IMR-90 (cell line): ENCODE results near the gene PROX2. TPM values are rescaled to one million over a fixed set of nuclear protein-coding genes. Genes with fewer than 3 reads are reported as not detected.

Source experiments
- ATAC-seq: fragments of 200-7000 bp; cut with Tn5 transposase; 2 replicates; pipeline ENCODE4 v1.9.1; 2020; ENCODE audit warnings: low read depth, mild to moderate bottlenecking, moderate library complexity
- BruUV-seq: library from RNA; stranded (reverse); fragments of 400-500 nt; replicated peaks from 2 replicates; lab custom pipeline; 2021; lab: Mats Ljungman, UMichigan
- CTCF ChIA-PET: fragments of 300-600 bp; formaldehyde crosslinking; extraction: SDS; loops from one replicate; lab custom pipeline; 2021; ENCODE audit warnings: antibody characterized with exemption; lab: Yijun Ruan, JAX
- POLR2A ChIA-PET: fragments of 300-600 bp; sonication (Branson Sonifier 250); formaldehyde crosslinking; loops from one replicate; lab custom pipeline; 2022; ENCODE audit warnings: antibody characterized with exemption; ENCODE audit not compliant: unreplicated experiment; lab: Charles Lee
- DNase-seq: peaks from one replicate; pipeline ENCODE4 v3.0.0; 2013
- H2AFZ ChIP-seq: replicated peaks from 2 replicates; pipeline ENCODE3; 2013; ENCODE audit warnings: low read length, mild to moderate bottlenecking; ENCODE audit not compliant: poor library complexity
- H2AK5ac ChIP-seq: 2 replicates; pipeline ENCODE4 v1.6.1; 2013; ENCODE audit warnings: low read depth, low read length, inconsistent platforms
- H2AK9ac ChIP-seq: replicated peaks from 2 replicates; pipeline ENCODE3; 2013; ENCODE audit warnings: mild to moderate bottlenecking, low read depth, low read length, moderate library complexity; ENCODE audit not compliant: poor library complexity
- H2BK120ac ChIP-seq: 2 replicates; pipeline ENCODE4 v1.6.1; 2013; ENCODE audit warnings: low read depth, low read length, inconsistent platforms
- H2BK15ac ChIP-seq: 3 replicates; pipeline ENCODE4 v1.6.1; 2013; ENCODE audit warnings: low read depth, low read length, inconsistent platforms
- H2BK20ac ChIP-seq: 2 replicates; pipeline ENCODE4 v1.6.1; 2013; ENCODE audit warnings: low read depth, mild to moderate bottlenecking, inconsistent platforms, low read length, moderate library complexity
- H2BK5ac ChIP-seq: 2 replicates; pipeline ENCODE4 v1.6.1; 2013; ENCODE audit warnings: mild to moderate bottlenecking, low read depth, low read length, inconsistent platforms; ENCODE audit not compliant: poor library complexity, severe bottlenecking
- H3K14ac ChIP-seq: replicated peaks from 2 replicates; pipeline ENCODE4 v1.6.1; 2013; ENCODE audit warnings: low read depth, low read length, inconsistent platforms
- H3K18ac ChIP-seq: 2 replicates; pipeline ENCODE4 v1.6.1; 2013; ENCODE audit warnings: low read depth, low read length, control low read depth
- H3K23ac ChIP-seq: 2 replicates; pipeline ENCODE4 v1.6.1; 2013; ENCODE audit warnings: low read depth, low read length, inconsistent platforms
- H3K27ac ChIP-seq: 2 replicates; pipeline ENCODE4 v1.5.1; 2013; ENCODE audit warnings: mild to moderate bottlenecking, control low read depth, low read length; ENCODE audit not compliant: insufficient read depth
- H3K27me3 ChIP-seq: 2 replicates; pipeline ENCODE4 v1.6.1; 2013; ENCODE audit warnings: low read length; ENCODE audit not compliant: control insufficient read depth, insufficient read depth
- H3K36me3 ChIP-seq: 2 replicates; pipeline ENCODE4 v1.6.1; 2013; ENCODE audit warnings: low read length, mixed read lengths; ENCODE audit not compliant: control insufficient read depth, insufficient read depth
- H3K4ac ChIP-seq: 2 replicates; pipeline ENCODE4 v1.6.1; 2013; ENCODE audit warnings: low read depth, low read length, inconsistent platforms
- H3K4me1 ChIP-seq: 2 replicates; pipeline ENCODE4 v1.6.1; 2013; ENCODE audit warnings: low read length, mixed read lengths; ENCODE audit not compliant: control insufficient read depth, insufficient read depth
- H3K4me2 ChIP-seq: 2 replicates; pipeline ENCODE4 v1.6.1; 2013; ENCODE audit warnings: low read depth, mild to moderate bottlenecking, control low read depth, low read length, moderate library complexity
- H3K4me3 ChIP-seq: 2 replicates; pipeline ENCODE4 v1.5.1; 2013; ENCODE audit warnings: low read depth, mild to moderate bottlenecking, control low read depth, low read length, moderate library complexity; ENCODE audit not compliant: insufficient read depth
- H3K56ac ChIP-seq: 2 replicates; pipeline ENCODE4 v1.6.1; 2013; ENCODE audit warnings: low read length, inconsistent platforms; ENCODE audit not compliant: insufficient read depth; ENCODE audit errors: extremely low read depth
- H3K79me1 ChIP-seq, 2 experiments: 2 replicates each; pipeline ENCODE4 v1.6.1; 2013; ENCODE audit warnings: low read length in 2 of 2, inconsistent platforms in 1 of 2, low read depth in 1 of 2
- H3K9ac ChIP-seq: 2 replicates; pipeline ENCODE4 v1.6.1; 2013; ENCODE audit warnings: low read depth, low read length, control low read depth
- H3K9me1 ChIP-seq: 2 replicates; pipeline ENCODE4 v1.6.1; 2013; ENCODE audit warnings: low read length, inconsistent platforms; ENCODE audit not compliant: insufficient read depth
- H3K9me3 ChIP-seq: 2 replicates; pipeline ENCODE4 v1.6.1; 2013; ENCODE audit warnings: low read length; ENCODE audit not compliant: control insufficient read depth, insufficient read depth
- H4K20me1 ChIP-seq: 2 replicates; pipeline ENCODE4 v1.6.1; 2013; ENCODE audit warnings: low read length, inconsistent platforms; ENCODE audit not compliant: insufficient read depth
- H4K5ac ChIP-seq: 2 replicates; pipeline ENCODE4 v1.6.1; 2013; ENCODE audit warnings: mild to moderate bottlenecking, low read depth, low read length, control low read depth
- H4K8ac ChIP-seq, 2 experiments: 2 replicates each; pipeline ENCODE4 v1.6.1; 2013; ENCODE audit warnings: low read depth in 2 of 2, low read length in 2 of 2, control low read depth in 1 of 2, inconsistent platforms in 1 of 2
- H4K91ac ChIP-seq: 2 replicates; pipeline ENCODE4 v1.6.1; 2013; ENCODE audit warnings: low read depth, low read length, inconsistent platforms; ENCODE audit not compliant: insufficient read depth
- BHLHE40 ChIP-seq: fragments of 150-350 bp; IDR thresholded peaks from 2 replicates; pipeline ENCODE4 v1.6.1; 2016; ENCODE audit warnings: mild to moderate bottlenecking, low read depth, low read length
- CEBPB ChIP-seq: IDR thresholded peaks from 2 replicates; pipeline ENCODE4 v1.6.1; 2012; ENCODE audit warnings: low read depth, low read length, improper control_type of control experiment
- CHD1 ChIP-seq: IDR thresholded peaks from 2 replicates; pipeline ENCODE4 v1.6.1; 2012; ENCODE audit warnings: low read depth, low read length, improper control_type of control experiment
- MAZ ChIP-seq: IDR thresholded peaks from 2 replicates; pipeline ENCODE4 v1.6.1; 2012; ENCODE audit warnings: low read depth, mild to moderate bottlenecking, low read length, improper control_type of control experiment, moderate library complexity, borderline replicate concordance
- MXI1 ChIP-seq: IDR thresholded peaks from 2 replicates; pipeline ENCODE4 v1.6.1; 2012; ENCODE audit warnings: low read depth, mild to moderate bottlenecking, low read length, moderate library complexity, borderline replicate concordance
- NFE2L2 ChIP-seq: fragments of 150-350 bp; IDR thresholded peaks from 2 replicates; pipeline ENCODE4 v1.6.1; 2016; ENCODE audit warnings: low read depth, mild to moderate bottlenecking, low read length
- POLR2A ChIP-seq: IDR thresholded peaks from 2 replicates; pipeline ENCODE4 v1.6.1; 2012; ENCODE audit warnings: mild to moderate bottlenecking, low read depth, low read length
- RAD21 ChIP-seq: IDR thresholded peaks from 2 replicates; pipeline ENCODE4 v1.6.1; 2012; ENCODE audit warnings: low read length, improper control_type of control experiment
- RCOR1 ChIP-seq: IDR thresholded peaks from 2 replicates; pipeline ENCODE4 v1.6.1; 2012; ENCODE audit warnings: mild to moderate bottlenecking, low read length, improper control_type of control experiment; ENCODE audit not compliant: insufficient replicate concordance
- RFX5 ChIP-seq: IDR thresholded peaks from 2 replicates; pipeline ENCODE4 v1.8.0; 2012; ENCODE audit warnings: low read depth, mild to moderate bottlenecking, low read length, moderate library complexity
- SMC3 ChIP-seq: fragments of 150-350 bp; IDR thresholded peaks from 2 replicates; pipeline ENCODE4 v1.6.1; 2016; ENCODE audit warnings: low read depth, mild to moderate bottlenecking, antibody characterized with exemption, low read length, moderate library complexity
- WGBS, 2 experiments: methylation state at CpG; one replicate each; pipeline versions ENCODE4 v1.1.5 to v1.1.7; 2013; ENCODE audit warnings: missing lambda C conversion rate in 2 of 2; ENCODE audit not compliant: insufficient read length in 1 of 2; ENCODE audit errors: extremely low coverage in 2 of 2; 5-methylcytosine and 5-hydroxymethylcytosine counted together
- dilution Hi-C: fragments of 300-500 bp; cut with HindIII; formaldehyde crosslinking; loops from one replicate; pipeline ENCODE4 v1.14.3; 2018; ENCODE audit warnings: low sequenced_read_pairs; ENCODE audit not compliant: unreplicated experiment
- in situ Hi-C: fragments of 300-500 bp; cut with MboI; formaldehyde crosslinking; loops from 3 replicates; pipeline ENCODE4 v1.14.3; 2019; ENCODE audit warnings: low sequenced_read_pairs, inconsistent platforms, mixed read lengths
- intact Hi-C: fragments of 100-400 bp; cut with micrococcal nuclease; formaldehyde crosslinking; loops from 2 replicates; pipeline ENCODE4 v1.10.0; 2022
- polyA plus RNA-seq, 3 experiments: library from polyadenylated mRNA; depleted of rRNA; stranded (reverse); fragments of >200 nt; gene quantifications; 2 replicates each; pipeline ENCODE4 v1.2.3, GENCODE V29; 2012; ENCODE audit warnings: low replicate concordance in 1 of 3
- total RNA-seq: library from RNA; depleted of rRNA; stranded (reverse); fragments of >200 nt; gene quantifications from 2 replicates; pipeline ENCODE4 v1.2.3, GENCODE V29; 2012
- TF ChIP-seq, protein P1 (sequence below): fragments of 150-350 bp; IDR thresholded peaks from 2 replicates; pipeline ENCODE4 v1.6.1; 2016; ENCODE audit warnings: low read depth, mild to moderate bottlenecking, low read length, moderate library complexity, borderline replicate concordance
- TF ChIP-seq, protein P2 (sequence below): conservative IDR thresholded peaks from 2 replicates; pipeline ENCODE4 v1.5.1; 2012; ENCODE audit warnings: mild to moderate bottlenecking, low read depth, low read length, improper control_type of control experiment
- TF ChIP-seq, protein P3 (sequence below): fragments of 150-350 bp; IDR thresholded peaks from 2 replicates; pipeline ENCODE4 v1.6.1; 2017; ENCODE audit warnings: mild to moderate bottlenecking, antibody characterized with exemption, low read length, low read depth

Gene PROX2
- total and polyA plus RNA-seq, 2 of the 4 experiments (the other 2 are of a cell fraction), result not detected

DNA sequence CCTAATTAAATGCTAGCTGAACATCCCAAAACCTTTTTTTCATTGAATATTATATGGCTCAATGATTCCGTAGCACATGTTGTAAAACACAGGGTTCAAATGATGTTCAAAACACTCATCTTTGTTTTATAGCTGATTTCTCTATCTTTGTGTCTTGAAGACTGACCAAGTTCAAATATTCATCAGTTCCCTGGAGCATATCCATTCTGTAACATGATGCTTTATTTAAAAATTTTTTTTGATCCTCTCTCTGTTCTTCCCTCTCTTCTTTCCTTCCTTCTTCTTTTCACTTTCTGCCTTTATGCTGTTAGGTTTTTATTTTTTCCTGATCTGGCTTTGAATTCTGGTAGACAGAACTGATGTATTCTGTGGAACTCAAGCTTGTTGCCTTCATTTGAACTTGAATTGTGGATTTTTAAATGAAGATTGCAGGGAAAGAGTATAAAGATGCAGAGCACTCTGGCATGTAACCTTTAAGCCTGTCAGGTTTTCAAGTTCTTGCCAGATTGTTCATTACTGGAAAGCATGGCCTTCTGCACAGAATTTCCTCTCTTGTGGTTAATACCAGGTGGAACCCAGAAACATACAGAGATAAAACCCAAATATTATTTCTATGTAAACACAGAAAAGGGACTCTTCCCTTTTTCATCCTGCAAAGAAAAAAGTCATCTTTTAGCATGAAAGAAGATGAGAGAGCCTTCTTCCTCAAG is 39.5 kb downstream of the PROX2 start:
- H3K27me3 ChIP-seq, result no peaks in the 10 kb centered on the region
- no peak overlapping the region for H3K56ac ChIP-seq
- peak overlapping the region; percentile 77 for H2BK5ac ChIP-seq
- no peak overlapping the region for H4K5ac ChIP-seq
- H3K27ac ChIP-seq, result peak overlapping the region; percentile 62; the same call in 1 of the 2 replicates
- CTCF ChIA-PET, result interaction anchor here (1.2 kb wide), 1 partner anchor 24 kb away, joined by 5 read pairs; no protein-coding TSS in a partner anchor
- H3K36me3 ChIP-seq, result peaks cover 9% of the 10 kb centered on the region
- H2BK20ac ChIP-seq, result no peak overlapping the region
- no peak overlapping the region for H2AK5ac ChIP-seq
- H3K23ac ChIP-seq, result no peak overlapping the region
- DNase-seq, result peak; percentile 47
- no TSS peak for BruUV-seq
- in situ Hi-C loops (no loop called here), dilution Hi-C loops (no loop called here), intact Hi-C loops (no loop called here)
- ATAC-seq, result peak; percentile 28; the same call in 1 of the 2 replicates
- no CpG with 5 or more reads among the region's 1 CpG for WGBS, 2 experiments
- POLR2A ChIA-PET, result interaction anchor here (1.0 kb wide), 1 partner anchor 227 kb away, joined by 3 read pairs; no protein-coding TSS in a partner anchor
- no peak overlapping the region for H2AFZ ChIP-seq
- peaks cover 5% of the 10 kb centered on the region; the same call in 1 of the 2 replicates for H3K9me1 ChIP-seq
- no peak overlapping the region for H3K4ac ChIP-seq
- no peak overlapping the region for H4K8ac ChIP-seq
- no peak overlapping the region for H3K18ac ChIP-seq
- no peak overlapping the region for H4K91ac ChIP-seq
- H3K9me3 ChIP-seq, result no peaks in the 10 kb centered on the region
- peaks cover 6% of the 10 kb centered on the region; the same call in 1 of the 2 replicates for H4K20me1 ChIP-seq
- H3K4me3 ChIP-seq, result no peak overlapping the region
- no peak overlapping the region for H2BK120ac ChIP-seq
- H3K79me1 ChIP-seq, result peaks cover 7 to 25% of the 10 kb centered on the region in 2 experiments; a peak in 2 of 4 replicates
- peak overlapping the region; percentile 25; the same call in 1 of the 2 replicates for H3K4me2 ChIP-seq
- H3K9ac ChIP-seq, result no peak overlapping the region
- H2BK15ac ChIP-seq, result no peak overlapping the region
- H3K14ac ChIP-seq, result no peak overlapping the region; the same call in 1 of the 2 replicates
- no peak overlapping the region for H2AK9ac ChIP-seq
- peaks cover 18% of the 10 kb centered on the region for H3K4me1 ChIP-seq
- no peak for TF ChIP-seq MAZ
- TF ChIP-seq NFE2L2, result no peak
- no peak for TF ChIP-seq SMC3
- no peak for TF ChIP-seq MXI1
- TF ChIP-seq BHLHE40, result no peak
- TF ChIP-seq, protein P1, sequence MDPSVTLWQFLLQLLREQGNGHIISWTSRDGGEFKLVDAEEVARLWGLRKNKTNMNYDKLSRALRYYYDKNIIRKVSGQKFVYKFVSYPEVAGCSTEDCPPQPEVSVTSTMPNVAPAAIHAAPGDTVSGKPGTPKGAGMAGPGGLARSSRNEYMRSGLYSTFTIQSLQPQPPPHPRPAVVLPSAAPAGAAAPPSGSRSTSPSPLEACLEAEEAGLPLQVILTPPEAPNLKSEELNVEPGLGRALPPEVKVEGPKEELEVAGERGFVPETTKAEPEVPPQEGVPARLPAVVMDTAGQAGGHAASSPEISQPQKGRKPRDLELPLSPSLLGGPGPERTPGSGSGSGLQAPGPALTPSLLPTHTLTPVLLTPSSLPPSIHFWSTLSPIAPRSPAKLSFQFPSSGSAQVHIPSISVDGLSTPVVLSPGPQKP, result no peak
- no peak for TF ChIP-seq CHD1
- TF ChIP-seq RFX5, result no peak
- TF ChIP-seq RAD21, result no peak
- TF ChIP-seq CEBPB, result no peak
- TF ChIP-seq POLR2A, result no peak
- no peak for TF ChIP-seq RCOR1
- TF ChIP-seq, protein P2, sequence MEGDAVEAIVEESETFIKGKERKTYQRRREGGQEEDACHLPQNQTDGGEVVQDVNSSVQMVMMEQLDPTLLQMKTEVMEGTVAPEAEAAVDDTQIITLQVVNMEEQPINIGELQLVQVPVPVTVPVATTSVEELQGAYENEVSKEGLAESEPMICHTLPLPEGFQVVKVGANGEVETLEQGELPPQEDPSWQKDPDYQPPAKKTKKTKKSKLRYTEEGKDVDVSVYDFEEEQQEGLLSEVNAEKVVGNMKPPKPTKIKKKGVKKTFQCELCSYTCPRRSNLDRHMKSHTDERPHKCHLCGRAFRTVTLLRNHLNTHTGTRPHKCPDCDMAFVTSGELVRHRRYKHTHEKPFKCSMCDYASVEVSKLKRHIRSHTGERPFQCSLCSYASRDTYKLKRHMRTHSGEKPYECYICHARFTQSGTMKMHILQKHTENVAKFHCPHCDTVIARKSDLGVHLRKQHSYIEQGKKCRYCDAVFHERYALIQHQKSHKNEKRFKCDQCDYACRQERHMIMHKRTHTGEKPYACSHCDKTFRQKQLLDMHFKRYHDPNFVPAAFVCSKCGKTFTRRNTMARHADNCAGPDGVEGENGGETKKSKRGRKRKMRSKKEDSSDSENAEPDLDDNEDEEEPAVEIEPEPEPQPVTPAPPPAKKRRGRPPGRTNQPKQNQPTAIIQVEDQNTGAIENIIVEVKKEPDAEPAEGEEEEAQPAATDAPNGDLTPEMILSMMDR, result no peak
- TF ChIP-seq, protein P3, sequence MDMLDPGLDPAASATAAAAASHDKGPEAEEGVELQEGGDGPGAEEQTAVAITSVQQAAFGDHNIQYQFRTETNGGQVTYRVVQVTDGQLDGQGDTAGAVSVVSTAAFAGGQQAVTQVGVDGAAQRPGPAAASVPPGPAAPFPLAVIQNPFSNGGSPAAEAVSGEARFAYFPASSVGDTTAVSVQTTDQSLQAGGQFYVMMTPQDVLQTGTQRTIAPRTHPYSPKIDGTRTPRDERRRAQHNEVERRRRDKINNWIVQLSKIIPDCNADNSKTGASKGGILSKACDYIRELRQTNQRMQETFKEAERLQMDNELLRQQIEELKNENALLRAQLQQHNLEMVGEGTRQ, result no peak
